ENCODE data around the gene FAM149B1. TPM values are rescaled to one million over a fixed set of nuclear protein-coding genes. Genes with fewer than 3 reads are reported as not detected.

FAM149B1 gene
- total RNA-seq, 1 donor, result 28.5 TPM

GRCh38 chr10:73190188-73190587 lies 22.3 kb downstream of the FAM149B1 start:
- TF ChIP-seq CTCF (IDR thresholded peaks at IDR 0.05; ENCODE audit: insufficient read depth, low read depth, low read length), result no peak
- H3K4me3 ChIP-seq (ENCODE audit: low read depth, low read length), result no peak overlapping the region
- no peak for DNase-seq (ENCODE audit: low read depth)

- TF ChIP-seq CTCF (IDR thresholded peaks at IDR 0.05; ENCODE audit: insufficient read depth, low read depth, low read length), result no peak
- no peak overlapping the region for H3K4me3 ChIP-seq (ENCODE audit: low read depth, low read length)
- no peak for DNase-seq (ENCODE audit: low read depth)
Observed at GRCh38 chr10:73205081-73205480, 37.2 kb downstream of the FAM149B1 start.

GRCh38 chr10:73205890-73206289 lies 38.0 kb downstream of the FAM149B1 start:
- no peak for TF ChIP-seq CTCF (IDR thresholded peaks at IDR 0.05; ENCODE audit: insufficient read depth, low read depth, low read length)
- no peak overlapping the region for H3K4me3 ChIP-seq (ENCODE audit: low read depth, low read length)
- no peak for DNase-seq (ENCODE audit: low read depth)

- no peak for DNase-seq (ENCODE audit: low read depth)
- no peak overlapping the region for H3K4me3 ChIP-seq (ENCODE audit: low read depth, low read length)
- TF ChIP-seq CTCF (IDR thresholded peaks at IDR 0.05; ENCODE audit: insufficient read depth, low read depth, low read length), result no peak
Observed at GRCh38 chr10:73206385-73206784, 38.5 kb downstream of the FAM149B1 start.

GRCh38 chr10:73207883-73208282 lies 40.0 kb downstream of the FAM149B1 start:
- no peak overlapping the region for H3K4me3 ChIP-seq (ENCODE audit: low read depth, low read length)
- TF ChIP-seq CTCF (IDR thresholded peaks at IDR 0.05; ENCODE audit: insufficient read depth, low read depth, low read length), result no peak
- no peak for DNase-seq (ENCODE audit: low read depth)

- H3K4me3 ChIP-seq (ENCODE audit: low read depth, low read length), result no peak overlapping the region
- TF ChIP-seq CTCF (IDR thresholded peaks at IDR 0.05; ENCODE audit: insufficient read depth, low read depth, low read length), result no peak
- peak; percentile 9 for DNase-seq (ENCODE audit: low read depth)
Observed at GRCh38 chr10:73209705-73210104, 41.8 kb downstream of the FAM149B1 start.

- no peak for DNase-seq (ENCODE audit: low read depth)
- TF ChIP-seq CTCF (IDR thresholded peaks at IDR 0.05; ENCODE audit: insufficient read depth, low read depth, low read length), result no peak
Observed at GRCh38 chr10:73210395-73211105, 42.6 kb downstream of the FAM149B1 start.

More at GRCh38 chr10:73210395-73211105, 42.6 kb downstream of the FAM149B1 start:
- H3K4me3 ChIP-seq (ENCODE audit: low read depth, low read length), result no peak overlapping the region
